ENCODE measurements around the gene YEATS4. TPM values are rescaled to one million over a fixed set of nuclear protein-coding genes. Genes with fewer than 3 reads are reported as not detected.

The YEATS4 gene
- total and polyA plus RNA-seq, 4 experiments from 2014 or later, result 18.2 to 57.5 (median 32.3) TPM

Other genes with a start within 250 kb of the YEATS4 start
- gene CPSF6, start 120.2 kb upstream of the YEATS4 start, total RNA-seq, result 100 to 1,000 TPM; 109 to 120 TPM
- gene CPSF6, start 120.2 kb upstream of the YEATS4 start, polyA plus RNA-seq, result 10 to 100 TPM; 55.7 to 61.3 TPM
- 10 to 100 TPM; 40.5 to 42.3 TPM for gene LYZ, start 11.4 kb upstream of the YEATS4 start, total RNA-seq
- 1 to 10 TPM; 5.3 to 7.7 TPM for gene LYZ, start 11.4 kb upstream of the YEATS4 start, polyA plus RNA-seq
- gene FRS2, start 110.6 kb downstream of the YEATS4 start, total RNA-seq, result 10 to 100 TPM; 21.2 to 22.2 TPM
- gene FRS2, start 110.6 kb downstream of the YEATS4 start, polyA plus RNA-seq, result 1 to 10 TPM; 8.6 to 9.3 TPM
- 100 to 1,000 TPM in 1 of 2 experiments, 10 to 100 TPM in 1; 92.6 to 104 TPM for gene CCT2, start 225.7 kb downstream of the YEATS4 start, total RNA-seq
- gene CCT2, start 225.7 kb downstream of the YEATS4 start, polyA plus RNA-seq, result 100 to 1,000 TPM; 139 to 146 TPM

Data from CD4-positive, alpha-beta memory T cell (primary cell).